ENCODE measurements around the gene APOE. TPM values are rescaled to one million over a fixed set of nuclear protein-coding genes. Genes with fewer than 3 reads are reported as not detected.
"Not testable (repeated sequence)": the region's sequence is repeated elsewhere in the genome, so short reads cannot be mapped to it uniquely, and the experiment has no call there.

APOE gene
- total RNA-seq: 1 to 10 TPM; 2.0 to 9.5 (median 6.8) TPM
- total RNA-seq (2013): 4.0 TPM
- total RNA-seq: 0 to 5.4 (median 0.76) reads per million in 29 experiments

DNA sequence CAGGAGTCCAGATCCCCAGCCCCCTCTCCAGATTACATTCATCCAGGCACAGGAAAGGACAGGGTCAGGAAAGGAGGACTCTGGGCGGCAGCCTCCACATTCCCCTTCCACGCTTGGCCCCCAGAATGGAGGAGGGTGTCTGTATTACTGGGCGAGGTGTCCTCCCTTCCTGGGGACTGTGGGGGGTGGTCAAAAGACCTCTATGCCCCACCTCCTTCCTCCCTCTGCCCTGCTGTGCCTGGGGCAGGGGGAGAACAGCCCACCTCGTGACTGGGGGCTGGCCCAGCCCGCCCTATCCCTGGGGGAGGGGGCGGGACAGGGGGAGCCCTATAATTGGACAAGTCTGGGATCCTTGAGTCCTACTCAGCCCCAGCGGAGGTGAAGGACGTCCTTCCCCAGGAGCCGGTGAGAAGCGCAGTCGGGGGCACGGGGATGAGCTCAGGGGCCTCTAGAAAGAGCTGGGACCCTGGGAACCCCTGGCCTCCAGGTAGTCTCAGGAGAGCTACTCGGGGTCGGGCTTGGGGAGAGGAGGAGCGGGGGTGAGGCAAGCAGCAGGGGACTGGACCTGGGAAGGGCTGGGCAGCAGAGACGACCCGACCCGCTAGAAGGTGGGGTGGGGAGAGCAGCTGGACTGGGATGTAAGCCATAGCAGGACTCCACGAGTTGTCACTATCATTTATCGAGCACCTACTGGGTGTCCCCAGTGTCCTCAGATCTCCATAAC is at the start of gene APOE:
APOE (plus strand) TSS at position 360 of the 724 bp plus-strand sequence. CDS start 829 bp downstream, outside the sequence.
- no peak within 1 kb of the TSS for H3K27ac ChIP-seq (ENCODE audit: low read length)
- Mint-ChIP-seq H3K4me1 (peaks cover 8 to 12% (median 8%) of the 10 kb centered on the region in 3 donors), H3K9me3 (no peaks in the 10 kb centered on the region), H3K36me3 (peaks cover 7% of the 10 kb centered on the region), H3K27ac (no peak within 1 kb of the TSS), H3K27me3 (peaks cover 19 to 23% of the 10 kb centered on the region in 2 donors), H3K4me3 (peak within 1 kb of the TSS in 1 of 3 donors; percentile 43)
- ATAC-seq (replicated peaks in 1 of 4) (no peak), DNase-seq (no peak)
- peaks cover 0 to 17% of the 10 kb centered on the region in 2 experiments for H3K4me1 ChIP-seq (ENCODE audit: control insufficient read depth in 1 of 2, extremely low read depth in 1 of 2, insufficient read depth in 2 of 2, low read length in 2 of 2)
- no peaks in the 10 kb centered on the region for H3K9me3 ChIP-seq
- H3K27me3 ChIP-seq (replicated peaks in 1 of 2; ENCODE audit: control insufficient read depth in 2 of 2, extremely low read depth in 1 of 2, insufficient read depth in 2 of 2, low read length in 1 of 2): peaks cover 0 to 51% of the 10 kb centered on the region in 2 experiments
- WGBS (ENCODE audit: insufficient coverage): 5% methylated on average over 16 of the region's 20 CpGs
- POLR2A ChIA-PET: interaction anchor here (0.6 to 0.8 kb wide), 4 partner anchors 10 to 123 kb away, joined by 3 to 17 read pairs (median 4); no protein-coding TSS in a partner anchor
- CTCF ChIA-PET: interaction anchor here (0.6 to 0.8 kb wide), 2 partner anchors 49 to 280 kb away, joined by 3 to 5 read pairs; no protein-coding TSS in a partner anchor
- peaks cover 6 to 14% of the 10 kb centered on the region in 2 donors for H3K36me3 ChIP-seq (ENCODE audit: control insufficient read depth in 2 of 2, extremely low read depth in 1 of 2, insufficient read depth in 1 of 2, low read length in 1 of 2)
- no peak within 1 kb of the TSS for H3K4me3 ChIP-seq (ENCODE audit: control insufficient read depth in 1 of 2, extremely low read depth in 1 of 2, low read length in 1 of 2)

DNA sequence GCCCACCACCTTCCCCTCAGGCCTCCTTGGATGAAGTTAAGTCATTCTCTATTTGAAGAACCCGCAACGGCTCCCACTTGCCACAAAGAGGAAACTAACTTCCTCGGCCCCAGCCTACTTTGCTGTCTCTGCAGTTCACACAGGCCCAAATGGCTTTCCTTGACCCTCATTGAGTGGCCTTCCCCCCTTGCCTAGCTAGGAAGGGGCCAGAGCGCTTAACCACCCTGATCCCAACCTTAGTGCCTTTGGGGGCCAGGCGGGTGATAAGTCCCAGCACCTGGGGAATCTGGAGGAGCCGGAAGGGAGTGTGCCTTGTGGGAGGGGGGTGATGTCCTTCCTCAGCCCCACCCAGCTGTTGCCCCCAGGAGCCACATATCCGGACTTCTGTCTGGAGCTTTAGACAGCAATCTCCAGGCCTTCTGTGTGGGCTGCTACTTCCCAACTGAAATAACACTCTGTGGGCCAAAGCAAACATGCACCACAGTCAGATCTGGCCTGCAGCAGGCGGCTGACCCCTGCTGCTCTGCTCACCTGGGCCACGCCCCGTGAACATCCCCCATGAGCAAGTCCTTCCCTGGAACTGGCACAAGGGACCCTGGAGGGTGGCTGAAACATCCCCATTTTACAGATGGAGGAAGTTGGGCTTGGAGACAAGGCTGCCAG is 49.0 kb upstream of the APOE start:
- ChIA-PET POLR2A (no interaction called here), CTCF (no interaction called here)
- Mint-ChIP-seq H3K36me3 (no peaks in the 10 kb centered on the region), H3K4me1 (no peaks in the 10 kb centered on the region), H3K27me3 (peaks cover 2% of the 10 kb centered on the region in 2 donors), H3K9me3 (no peaks in the 10 kb centered on the region), H3K27ac (no peak overlapping the region), H3K4me3 (no peak overlapping the region)
- Histone ChIP-seq H3K4me3 (ENCODE audit: control insufficient read depth in 1 of 2, extremely low read depth in 1 of 2, low read length in 1 of 2) (no peak overlapping the region), H3K4me1 (ENCODE audit: control insufficient read depth in 1 of 2, extremely low read depth in 1 of 2, insufficient read depth in 2 of 2, low read length in 2 of 2) (no peaks in the 10 kb centered on the region), H3K36me3 (ENCODE audit: control insufficient read depth in 2 of 2, extremely low read depth in 1 of 2, insufficient read depth in 1 of 2, low read length in 1 of 2) (no peaks in the 10 kb centered on the region), H3K9me3 (no peaks in the 10 kb centered on the region), H3K27me3 (replicated peaks in 1 of 2; ENCODE audit: control insufficient read depth in 2 of 2, extremely low read depth in 1 of 2, insufficient read depth in 2 of 2, low read length in 1 of 2) (peaks cover 0 to 19% of the 10 kb centered on the region in 2 experiments), H3K27ac (ENCODE audit: low read length) (no peak overlapping the region)
- ATAC-seq (replicated peaks in 1 of 4): no peak
- no peak for DNase-seq
- 38% methylated on average over 6 of the region's 10 CpGs for WGBS (ENCODE audit: insufficient coverage)

DNA sequence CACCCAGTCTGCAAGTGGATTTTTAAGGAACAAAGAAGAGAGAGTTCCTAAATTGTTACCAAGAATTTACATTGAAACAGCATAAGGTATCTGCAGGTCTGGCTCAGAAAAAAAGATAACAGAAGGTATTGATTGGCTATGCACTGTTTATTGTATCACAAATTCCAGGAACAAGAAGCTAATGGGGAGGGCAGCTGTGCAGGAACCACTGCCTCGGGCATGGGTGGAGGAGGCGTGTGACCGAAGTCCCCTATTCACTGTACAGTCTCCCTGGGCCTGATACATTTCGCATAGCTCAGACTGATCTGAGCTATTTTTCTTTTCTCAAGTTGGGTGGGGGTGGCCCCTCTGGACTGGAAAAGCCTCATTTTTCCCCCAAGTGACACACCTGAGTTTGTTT is 47.8 kb upstream of the APOE start:
- 93% methylated on average over 4 of the region's 4 CpGs for WGBS (ENCODE audit: insufficient coverage)

DNA sequence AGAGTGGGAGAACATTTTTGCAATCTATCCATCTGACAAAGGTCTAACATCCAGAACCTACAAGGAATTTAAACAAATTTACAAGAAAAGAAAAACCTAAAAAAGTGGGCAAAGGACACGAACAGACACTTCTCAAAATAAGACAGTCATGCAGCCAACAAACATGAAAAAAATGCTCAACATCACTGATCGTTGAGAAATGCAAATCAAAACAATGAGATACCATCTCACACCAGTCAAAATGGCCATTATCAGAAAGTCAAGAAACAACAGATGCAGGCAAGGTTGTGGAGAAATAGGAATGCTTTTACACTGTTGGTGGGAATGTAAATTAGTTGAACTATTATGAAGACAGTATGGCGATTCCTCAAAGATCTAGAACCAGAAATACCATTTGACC is 44.0 kb upstream of the APOE start:
- peaks cover 0 to 15% of the 10 kb centered on the region in 2 experiments for H3K27me3 ChIP-seq (replicated peaks in 1 of 2; ENCODE audit: control insufficient read depth in 2 of 2, extremely low read depth in 1 of 2, insufficient read depth in 2 of 2, low read length in 1 of 2)
- H3K27me3 Mint-ChIP-seq; ATAC-seq (replicated peaks in 1 of 4); H3K36me3 Mint-ChIP-seq; H3K9me3 ChIP-seq; H3K4me1 Mint-ChIP-seq; H3K27ac ChIP-seq (ENCODE audit: low read length); H3K4me3 ChIP-seq (ENCODE audit: control insufficient read depth in 1 of 2, extremely low read depth in 1 of 2, low read length in 1 of 2); H3K36me3 ChIP-seq (ENCODE audit: control insufficient read depth in 2 of 2, extremely low read depth in 1 of 2, insufficient read depth in 1 of 2, low read length in 1 of 2); H3K4me1 ChIP-seq (ENCODE audit: control insufficient read depth in 1 of 2, extremely low read depth in 1 of 2, insufficient read depth in 2 of 2, low read length in 2 of 2); H3K4me3 Mint-ChIP-seq; POLR2A ChIA-PET; H3K27ac Mint-ChIP-seq; H3K9me3 Mint-ChIP-seq; CTCF ChIA-PET; DNase-seq: not testable (repeated sequence)
- 40% methylated on average over 1 of the region's 3 CpGs for WGBS (ENCODE audit: insufficient coverage)

More for the DNA sequence above, 47.8 kb upstream of the APOE start:
- DNase-seq (no peak), ATAC-seq (replicated peaks in 1 of 4) (no peak)
- H3K4me3 ChIP-seq (ENCODE audit: control insufficient read depth in 1 of 2, extremely low read depth in 1 of 2, low read length in 1 of 2): no peak overlapping the region
- no peak overlapping the region for H3K27ac ChIP-seq (ENCODE audit: low read length)
- Mint-ChIP-seq H3K9me3 (no peaks in the 10 kb centered on the region), H3K4me1 (no peaks in the 10 kb centered on the region), H3K27ac (no peak overlapping the region), H3K27me3 (peaks cover 2 to 3% of the 10 kb centered on the region in 2 donors), H3K4me3 (no peak overlapping the region), H3K36me3 (no peaks in the 10 kb centered on the region)
- ChIA-PET POLR2A (no interaction called here), CTCF (interaction anchor here in 1 of 2 donors (0.7 kb wide), 1 partner anchor 9 kb away, joined by 4 read pairs; no protein-coding TSS in a partner anchor)
- no peaks in the 10 kb centered on the region for H3K9me3 ChIP-seq
- peaks cover 0 to 12% of the 10 kb centered on the region in 2 experiments for H3K27me3 ChIP-seq (replicated peaks in 1 of 2; ENCODE audit: control insufficient read depth in 2 of 2, extremely low read depth in 1 of 2, insufficient read depth in 2 of 2, low read length in 1 of 2)
- H3K4me1 ChIP-seq (ENCODE audit: control insufficient read depth in 1 of 2, extremely low read depth in 1 of 2, insufficient read depth in 2 of 2, low read length in 2 of 2): no peaks in the 10 kb centered on the region
- no peaks in the 10 kb centered on the region for H3K36me3 ChIP-seq (ENCODE audit: control insufficient read depth in 2 of 2, extremely low read depth in 1 of 2, insufficient read depth in 1 of 2, low read length in 1 of 2)

DNA sequence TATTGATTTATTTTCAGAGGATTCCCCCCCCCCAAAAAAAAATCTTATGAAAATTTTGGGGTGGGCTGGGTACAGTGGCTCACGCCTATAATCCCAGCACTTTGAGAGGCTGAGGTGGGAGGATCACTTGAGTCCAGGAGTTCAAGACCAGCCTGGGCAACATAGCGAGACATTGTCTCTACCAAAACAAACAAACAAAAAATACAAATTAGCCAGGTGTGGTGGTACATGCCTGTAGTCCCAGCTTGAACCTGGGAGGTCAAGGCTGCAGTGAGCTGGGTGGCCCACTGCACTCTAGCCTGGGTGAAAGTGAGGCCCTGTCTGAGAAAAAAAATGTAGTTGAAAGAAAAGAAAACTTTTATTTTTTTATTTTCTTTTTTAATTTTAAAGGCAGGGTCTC is 41.6 kb upstream of the APOE start:
- no peak for DNase-seq
- Histone ChIP-seq H3K36me3 (ENCODE audit: control insufficient read depth in 2 of 2, extremely low read depth in 1 of 2, insufficient read depth in 1 of 2, low read length in 1 of 2) (no peaks in the 10 kb centered on the region), H3K4me3 (ENCODE audit: control insufficient read depth in 1 of 2, extremely low read depth in 1 of 2, low read length in 1 of 2) (no peak overlapping the region), H3K27ac (ENCODE audit: low read length) (no peak overlapping the region), H3K9me3 (no peaks in the 10 kb centered on the region), H3K27me3 (replicated peaks in 1 of 2; ENCODE audit: control insufficient read depth in 2 of 2, extremely low read depth in 1 of 2, insufficient read depth in 2 of 2, low read length in 1 of 2) (peaks cover 0 to 12% of the 10 kb centered on the region in 2 experiments), H3K4me1 (ENCODE audit: control insufficient read depth in 1 of 2, extremely low read depth in 1 of 2, insufficient read depth in 2 of 2, low read length in 2 of 2) (no peaks in the 10 kb centered on the region)
- CTCF ChIA-PET: no interaction called here
- ATAC-seq (replicated peaks in 1 of 4): no peak
- whole genome bisulfite sequencing (ENCODE audit: insufficient coverage): no CpG with 5 or more reads among the region's 2 CpGs
- H3K27me3 Mint-ChIP-seq: peaks cover 0 to 3% of the 10 kb centered on the region in 2 donors
- POLR2A ChIA-PET: no interaction called here
- no peak overlapping the region for H3K27ac Mint-ChIP-seq
- H3K4me1 Mint-ChIP-seq: no peaks in the 10 kb centered on the region
- no peak overlapping the region for H3K4me3 Mint-ChIP-seq
- H3K36me3 Mint-ChIP-seq: no peaks in the 10 kb centered on the region
- H3K9me3 Mint-ChIP-seq: no peaks in the 10 kb centered on the region

DNA sequence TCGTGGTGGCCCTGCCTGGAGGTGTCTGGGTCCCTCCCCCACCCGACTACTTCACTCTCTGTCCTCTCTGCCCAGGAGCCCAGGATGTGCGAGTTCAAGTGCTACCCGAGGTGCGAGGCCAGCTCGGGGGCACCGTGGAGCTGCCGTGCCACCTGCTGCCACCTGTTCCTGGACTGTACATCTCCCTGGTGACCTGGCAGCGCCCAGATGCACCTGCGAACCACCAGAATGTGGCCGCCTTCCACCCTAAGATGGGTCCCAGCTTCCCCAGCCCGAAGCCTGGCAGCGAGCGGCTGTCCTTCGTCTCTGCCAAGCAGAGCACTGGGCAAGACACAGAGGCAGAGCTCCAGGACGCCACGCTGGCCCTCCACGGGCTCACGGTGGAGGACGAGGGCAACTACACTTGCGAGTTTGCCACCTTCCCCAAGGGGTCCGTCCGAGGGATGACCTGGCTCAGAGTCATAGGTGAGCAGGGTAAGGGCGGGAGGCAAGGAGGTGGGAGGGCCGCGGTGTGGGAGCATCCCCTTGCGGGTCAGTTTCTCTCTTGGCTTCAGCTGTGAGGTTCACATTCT is 40.3 kb upstream of the APOE start:
- no peak overlapping the region for H3K27ac ChIP-seq (ENCODE audit: low read length)
- no peak overlapping the region for H3K4me3 ChIP-seq (ENCODE audit: control insufficient read depth in 1 of 2, extremely low read depth in 1 of 2, low read length in 1 of 2)
- no peak overlapping the region for H3K4me3 Mint-ChIP-seq
- H3K36me3 Mint-ChIP-seq: no peaks in the 10 kb centered on the region
- H3K36me3 ChIP-seq (ENCODE audit: control insufficient read depth in 2 of 2, extremely low read depth in 1 of 2, insufficient read depth in 1 of 2, low read length in 1 of 2): no peaks in the 10 kb centered on the region
- H3K9me3 ChIP-seq: no peaks in the 10 kb centered on the region
- no peaks in the 10 kb centered on the region for H3K9me3 Mint-ChIP-seq
- WGBS (ENCODE audit: insufficient coverage): 88% methylated on average over 20 of the region's 27 CpGs
- H3K27me3 ChIP-seq (replicated peaks in 1 of 2; ENCODE audit: control insufficient read depth in 2 of 2, extremely low read depth in 1 of 2, insufficient read depth in 2 of 2, low read length in 1 of 2): peaks cover 0 to 11% of the 10 kb centered on the region in 2 experiments
- ChIA-PET CTCF (no interaction called here), POLR2A (no interaction called here)
- no peaks in the 10 kb centered on the region for H3K4me1 Mint-ChIP-seq
- peaks cover 0 to 3% of the 10 kb centered on the region in 2 donors for H3K27me3 Mint-ChIP-seq
- ATAC-seq (replicated peaks in 1 of 4) (no peak), DNase-seq (no peak)
- no peak overlapping the region for H3K27ac Mint-ChIP-seq
- H3K4me1 ChIP-seq (ENCODE audit: control insufficient read depth in 1 of 2, extremely low read depth in 1 of 2, insufficient read depth in 2 of 2, low read length in 2 of 2): no peaks in the 10 kb centered on the region

Measured in T-cell (primary cell).